Measurements from ENCODE around the gene SEZ6L.

The SEZ6L gene

GRCh38 chr22:26431261-26431995 lies 262.2 kb downstream of the SEZ6L start:
- DNase-seq: no peak

- DNase-seq: no peak
Observed at GRCh38 chr22:26432619-26433311, 263.5 kb downstream of the SEZ6L start.

Data from NCI-H1930 (cell line).